Transverse colon (tissue), 4 donors: ENCODE measurements around the gene LRBA. TPM values are rescaled to one million over a fixed set of nuclear protein-coding genes. Genes with fewer than 3 reads are reported as not detected.

Experiments used
- DNase-seq: peaks from one replicate; pipeline ENCODE4 v3.0.0-alpha.2; 2019
- H3K27ac ChIP-seq, 4 donors: fragments of 200-600 bp; sonication (generic); 2 replicates each; pipeline ENCODE4 v1.5.1; 2016 to 2018; ENCODE audit warnings: inconsistent platforms in 4 of 4
- H3K27me3 ChIP-seq: fragments of 200-600 bp; sonication (generic); 2 replicates; pipeline ENCODE4 v1.5.1; 2017; ENCODE audit warnings: inconsistent platforms
- H3K36me3 ChIP-seq, 4 donors: fragments of 200-600 bp; sonication (generic); 2 replicates each; pipeline ENCODE4 v1.5.1; 2017 to 2019; ENCODE audit warnings: inconsistent platforms in 4 of 4
- H3K4me1 ChIP-seq, 4 donors: fragments of 200-600 bp; sonication (generic); 2 replicates each; pipeline ENCODE4 v1.5.1; 2017 to 2020; ENCODE audit warnings: inconsistent platforms in 4 of 4
- H3K4me3 ChIP-seq, 4 donors: fragments of 200-600 bp; sonication (generic); 1 replicate in 1 of 4; 2 replicates in 3 of 4; pipeline versions ENCODE4 v1.5.1 to v1.6.1; 2017 to 2019; ENCODE audit warnings: inconsistent platforms in 4 of 4
- H3K9me3 ChIP-seq, 2 donors: fragments of 200-600 bp; sonication (generic); 2 replicates each; pipeline ENCODE4 v1.5.1; 2017 to 2019; ENCODE audit warnings: inconsistent platforms in 2 of 2
- CTCF ChIP-seq, 5 experiments: fragments of 200-600 bp in 3 of 5; fragments of 450-650 bp in 2 of 5; sonication (generic) in 3 of 5; IDR thresholded peaks; 1 replicate in 2 of 5; 2 replicates in 3 of 5; pipeline ENCODE4 v1.5.1; 2016 to 2017; ENCODE audit warnings: antibody characterized with exemption in 5 of 5, inconsistent platforms in 3 of 5, mild to moderate bottlenecking in 2 of 5, moderate library complexity in 1 of 5
- EP300 ChIP-seq: sonication (generic); formaldehyde crosslinking; IDR thresholded peaks from one replicate; pipeline ENCODE4 v1.6.1; 2017; ENCODE audit warnings: antibody characterized with exemption, low read depth
- POLR2A ChIP-seq: fragments of 450-650 bp; IDR thresholded peaks from one replicate; pipeline ENCODE4 v1.6.1; 2016; ENCODE audit warnings: antibody characterized with exemption, mild to moderate bottlenecking, moderate library complexity
- POLR2AphosphoS5 ChIP-seq, 3 donors: sonication (generic); formaldehyde crosslinking; IDR thresholded peaks; one replicate each; pipeline ENCODE4 v1.6.1; 2016; ENCODE audit warnings: antibody characterized with exemption in 3 of 3
- WGBS, 2 donors: methylation state at CpG; one replicate each; pipeline ENCODE4 v1.1.5; 2018; ENCODE audit warnings: low coverage in 1 of 2; 5-methylcytosine and 5-hydroxymethylcytosine counted together
- in situ Hi-C, 4 donors: fragments of 200-750 bp; cut with MboI; loops; one replicate each; pipeline versions ENCODE4 v1.15.0 to v1.15.1; 2017; ENCODE audit warnings: low sequenced_read_pairs in 3 of 4, low pct_ligation_motif_present in 1 of 4, low pct_unique_long_range_greater_than_20kb in 1 of 4
- intact Hi-C: fragments of 100-400 bp; cut with DNase I; formaldehyde crosslinking; loops from one replicate; pipeline ENCODE4 v1.15.1; 2023; ENCODE audit warnings: low total_unique reads
- total RNA-seq, 4 donors: library from RNA; depleted of rRNA; stranded (reverse); fragments of >200 nt; gene quantifications; one replicate each; pipeline ENCODE4 v1.1.0, GENCODE V29; 2016

Gene LRBA
- total RNA-seq, 4 donors from 2014 or later: 82.7 to 125 (median 112) TPM

- Histone ChIP-seq H3K4me3 (no peak overlapping the region), H3K27ac (no peak overlapping the region), H3K36me3 (no peaks in the 10 kb centered on the region), H3K4me1 (peaks cover 0 to 12% (median 6%) of the 10 kb centered on the region in 4 donors), H3K9me3 (no peaks in the 10 kb centered on the region), H3K27me3 (no peaks in the 10 kb centered on the region)
- WGBS, 2 donors: 87 to 95% methylated on average over 4 of the region's 4 CpGs
- TF ChIP-seq POLR2AphosphoS5 (IDR thresholded peaks at IDR 0.05) (no peak), CTCF (IDR thresholded peaks at IDR 0.05) (no peak), POLR2A (no peak), EP300 (no peak)
- intact Hi-C loops: no loop called here
- DNase-seq: no peak
- in situ Hi-C loops: no loop called here
Observed at GRCh38 chr4:150354214-150354796, 660.8 kb downstream of the LRBA start.

GRCh38 chr4:150348079-150348478 is 667.0 kb downstream of the LRBA start:
- H3K36me3 ChIP-seq: no peaks in the 10 kb centered on the region
- in situ Hi-C loops (no loop called here), intact Hi-C loops (no loop called here)
- no peak for DNase-seq
- peaks cover 0 to 2% (median 0%) of the 10 kb centered on the region in 4 donors for H3K4me1 ChIP-seq
- H3K27ac ChIP-seq: no peak overlapping the region
- TF ChIP-seq CTCF (IDR thresholded peaks at IDR 0.05) (no peak), EP300 (no peak), POLR2AphosphoS5 (IDR thresholded peaks at IDR 0.05) (no peak), POLR2A (no peak)
- H3K27me3 ChIP-seq: no peaks in the 10 kb centered on the region
- H3K4me3 ChIP-seq: no peak overlapping the region
- H3K9me3 ChIP-seq: no peaks in the 10 kb centered on the region
- 78 to 80% methylated on average over 2 of the region's 2 CpGs for WGBS, 2 donors

- TF ChIP-seq POLR2A: no peak
- TF ChIP-seq CTCF (IDR thresholded peaks at IDR 0.05): no peak
- no peak for TF ChIP-seq POLR2AphosphoS5 (IDR thresholded peaks at IDR 0.05)
- TF ChIP-seq EP300: no peak
- H3K27ac ChIP-seq: no peak overlapping the region
- no peak for DNase-seq
- WGBS, 2 donors: 86 to 91% methylated on average over 2 to 3 of the region's 3 CpGs
- in situ Hi-C loops: no loop called here
- no peaks in the 10 kb centered on the region for H3K9me3 ChIP-seq
- no peaks in the 10 kb centered on the region for H3K27me3 ChIP-seq
- no peak overlapping the region for H3K4me3 ChIP-seq
- intact Hi-C loops: no loop called here
- H3K36me3 ChIP-seq: no peaks in the 10 kb centered on the region
- peaks cover 0 to 5% (median 0%) of the 10 kb centered on the region in 4 donors for H3K4me1 ChIP-seq
Observed at GRCh38 chr4:150345207-150345744, 669.8 kb downstream of the LRBA start.

- no peak overlapping the region for H3K27ac ChIP-seq
- in situ Hi-C loops (no loop called here), intact Hi-C loops (no loop called here)
- no peak for DNase-seq
- no peak overlapping the region for H3K4me3 ChIP-seq
- TF ChIP-seq CTCF (IDR thresholded peaks at IDR 0.05) (no peak), POLR2AphosphoS5 (IDR thresholded peaks at IDR 0.05) (no peak), POLR2A (no peak), EP300 (no peak)
- H3K36me3 ChIP-seq: no peaks in the 10 kb centered on the region
- peaks cover 0 to 5% (median 2%) of the 10 kb centered on the region in 4 donors for H3K4me1 ChIP-seq
- WGBS, 2 donors: 95 to 96% methylated on average over 2 of the region's 2 CpGs
- H3K9me3 ChIP-seq: no peaks in the 10 kb centered on the region
- H3K27me3 ChIP-seq: no peaks in the 10 kb centered on the region
Observed at GRCh38 chr4:150343796-150344195, 671.3 kb downstream of the LRBA start.
